SK-N-SH (cell line): ENCODE results near the gene HOXA4. TPM values are rescaled to one million over a fixed set of nuclear protein-coding genes. Genes with fewer than 3 reads are reported as not detected.

Source experiments
- CTCF ChIA-PET: fragments of 300-600, 350-600 bp; formaldehyde crosslinking; extraction: SDS; loops from one replicate; lab custom pipeline; 2021; lab: Yijun Ruan, JAX
- POLR2A ChIA-PET: fragments of 350-600 bp; sonication (Branson Sonifier 250); formaldehyde crosslinking; extraction: SDS; loops from one replicate; lab custom pipeline; 2020; ENCODE audit warnings: antibody characterized with exemption, inconsistent platforms; lab: Yijun Ruan, JAX
- DNase-seq: peaks from one replicate; pipeline ENCODE4 v3.0.0; 2012
- H2AFZ ChIP-seq: fragments of 200-600 bp; sonication (generic); 2 replicates; pipeline ENCODE4 v1.8.1; 2016; ENCODE audit warnings: antibody characterized with exemption, mild to moderate bottlenecking, low read depth
- H3F3A ChIP-seq: fragments of 200-600 bp; sonication (generic); replicated peaks from 2 replicates; pipeline ENCODE3; 2016; ENCODE audit warnings: antibody characterized with exemption, mild to moderate bottlenecking; ENCODE audit not compliant: insufficient read depth
- H3K27ac ChIP-seq, 2 experiments: fragments of 200-500 bp in 1 of 2; fragments of 200-600 bp in 1 of 2; sonication (Bioruptor generic) in 1 of 2; sonication (generic), shearing (Covaris generic) in 1 of 2; 2 replicates each; pipeline versions ENCODE4 v1.5.1 to v1.6.1; 2014 to 2016; ENCODE audit warnings: low read depth in 2 of 2, inconsistent platforms in 1 of 2, low read length in 1 of 2, mild to moderate bottlenecking in 1 of 2, mixed read lengths in 1 of 2
- H3K27me3 ChIP-seq: fragments of 200-600 bp; sonication (generic), shearing (Covaris generic); 2 replicates; pipeline ENCODE4 v1.6.1; 2016; ENCODE audit warnings: mixed run types; ENCODE audit not compliant: insufficient read depth
- H3K36me3 ChIP-seq, 2 experiments: fragments of 200-500 bp in 1 of 2; fragments of 200-600 bp in 1 of 2; sonication (Bioruptor generic) in 1 of 2; sonication (generic) in 1 of 2; replicated peaks in 1 of 2; 2 replicates each; pipeline versions ENCODE3 to v1.5.1; 2014 to 2016; ENCODE audit warnings: low read length in 1 of 2, mild to moderate bottlenecking in 1 of 2; ENCODE audit not compliant: insufficient read depth in 2 of 2, control insufficient read depth in 1 of 2
- H3K4me1 ChIP-seq, 2 experiments: fragments of 200-500 bp in 1 of 2; fragments of 200-600 bp in 1 of 2; sonication (Bioruptor generic) in 1 of 2; sonication (generic), shearing (Covaris generic) in 1 of 2; 2 replicates each; pipeline versions ENCODE4 v1.5.1 to v1.6.1; 2014 to 2016; ENCODE audit warnings: low read depth in 1 of 2, low read length in 1 of 2, mixed run types in 1 of 2; ENCODE audit not compliant: insufficient read depth in 2 of 2, control insufficient read depth in 1 of 2
- H3K4me2 ChIP-seq: fragments of 200-600 bp; sonication (generic), shearing (Covaris generic); 2 replicates; pipeline ENCODE4 v1.6.1; 2017; ENCODE audit warnings: mixed run types
- H3K4me3 ChIP-seq, 2 experiments: fragments of 200-500 bp in 1 of 2; fragments of 200-600 bp in 1 of 2; sonication (Bioruptor generic) in 1 of 2; sonication (generic), shearing (Covaris generic) in 1 of 2; 2 replicates each; pipeline versions ENCODE4 v1.5.1 to v1.8.1; 2014 to 2016; ENCODE audit warnings: low read depth in 2 of 2, inconsistent platforms in 1 of 2, low read length in 1 of 2, mild to moderate bottlenecking in 1 of 2, mixed read lengths in 1 of 2, moderate library complexity in 1 of 2
- H3K79me2 ChIP-seq: fragments of 200-600 bp; sonication (generic); 2 replicates; pipeline ENCODE4 v1.8.1; 2017; ENCODE audit warnings: mild to moderate bottlenecking; ENCODE audit not compliant: insufficient read depth
- H3K9ac ChIP-seq: fragments of 200-600 bp; sonication (generic); 2 replicates; pipeline ENCODE4 v1.6.1; 2017; ENCODE audit warnings: mixed run types
- H3K9me2 ChIP-seq: fragments of 200-600 bp; sonication (generic); 2 replicates; pipeline ENCODE4 v1.6.1; 2017; ENCODE audit warnings: mixed run types
- H3K9me3 ChIP-seq: fragments of 200-600 bp; sonication (generic); 2 replicates; pipeline ENCODE4 v1.6.1; 2017; ENCODE audit warnings: mixed run types, mild to moderate bottlenecking, moderate library complexity
- H4K20me1 ChIP-seq: fragments of 200-600 bp; sonication (generic); 2 replicates; pipeline ENCODE4 v1.6.1; 2017; ENCODE audit warnings: mild to moderate bottlenecking, mixed run types; ENCODE audit not compliant: insufficient read depth
- EZH2phosphoT487 ChIP-seq: fragments of 200-600 bp; sonication (generic); IDR thresholded peaks from 2 replicates; pipeline ENCODE4 v1.6.1; 2017; ENCODE audit warnings: low read depth, mixed run types, mild to moderate bottlenecking, antibody characterized with exemption, moderate library complexity, borderline replicate concordance
- MXI1 ChIP-seq: IDR thresholded peaks from 2 replicates; pipeline ENCODE4 v1.6.1; 2012; ENCODE audit warnings: mild to moderate bottlenecking, low read depth, low read length, improper control_type of control experiment
- RXRA ChIP-seq: IDR thresholded peaks from 2 replicates; pipeline ENCODE4 v1.4.0; 2012; ENCODE audit warnings: low read depth, mild to moderate bottlenecking, borderline replicate concordance
- SIN3A ChIP-seq: IDR thresholded peaks from 2 replicates; pipeline ENCODE4 v1.6.1; 2012; ENCODE audit warnings: low read depth, mild to moderate bottlenecking, low read length, moderate library complexity, borderline replicate concordance
- SMC3 ChIP-seq: IDR thresholded peaks from 2 replicates; pipeline ENCODE4 v1.6.1; 2012; ENCODE audit warnings: low read depth, low read length, improper control_type of control experiment
- USF2 ChIP-seq: fragments of 150-350 bp; IDR thresholded peaks from 2 replicates; pipeline ENCODE4 v1.6.1; 2017; ENCODE audit warnings: antibody characterized with exemption, low read length, low read depth, borderline replicate concordance
- WGBS: methylation state at CpG from one replicate; pipeline ENCODE4 v1.1.6; 2017; ENCODE audit warnings: low lambda C conversion rate; 5-methylcytosine and 5-hydroxymethylcytosine counted together
- polyA plus RNA-seq, 3 experiments: library from polyadenylated mRNA; depleted of rRNA; stranded (reverse); fragments of >200 nt; gene quantifications; 2 replicates each; pipeline ENCODE4 v1.2.3, GENCODE V29; 2012

The HOXA4 gene
- polyA plus RNA-seq, 1 of the 3 experiments (the other 2 are of a cell fraction), result not detected

GRCh38 chr7:27171325-27171636, 40.7 kb upstream of the HOXA4 start:
- Histone ChIP-seq H3K27ac (no peak overlapping the region), H3K4me2 (no peak overlapping the region), H3K79me2 (no peaks in the 10 kb centered on the region), H3K4me1 (peaks cover 0 to 2% of the 10 kb centered on the region in 2 experiments; a peak in 1 of 4 replicates), H3K9me3 (no peaks in the 10 kb centered on the region), H3F3A (peaks cover 9% of the 10 kb centered on the region), H3K9ac (no peak overlapping the region), H3K4me3 (no peak overlapping the region), H3K36me3 (no peaks in the 10 kb centered on the region), H3K9me2 (no peaks in the 10 kb centered on the region), H4K20me1 (peaks cover 13% of the 10 kb centered on the region), H3K27me3 (peaks cover 100% of the 10 kb centered on the region), H2AFZ (no peak overlapping the region)
- ChIA-PET POLR2A (no interaction called here), CTCF (interaction anchor here (0.7 to 12.3 kb wide), 9 partner anchors 3 to 802 kb away, joined by 3 to 205 read pairs (median 4); partner anchors contain the start of genes HOXA10, HOXA3, HOXA7 and HOXA9)
- no peak for DNase-seq
- TF ChIP-seq EZH2phosphoT487 (0 out of 2 replicates have a peak, but pooled peaks have one; percentile 26), SMC3 (no peak)
- 28% methylated on average over 8 of the region's 8 CpGs for WGBS

- TF ChIP-seq RXRA (no peak), USF2 (no peak), EZH2phosphoT487 (peak; percentile 77), SIN3A (no peak), MXI1 (no peak)
- H3K4me3 ChIP-seq, result no peak overlapping the region
- ChIA-PET CTCF (interaction anchor here (0.7 to 12.3 kb wide), 9 partner anchors 4 to 801 kb away, joined by 3 to 205 read pairs (median 6); partner anchors contain the start of genes HOXA10, HOXA3, HOXA7 and HOXA9), POLR2A (no interaction called here)
- H3F3A ChIP-seq, result peaks cover 9% of the 10 kb centered on the region
- peaks cover 13% of the 10 kb centered on the region for H4K20me1 ChIP-seq
- no peaks in the 10 kb centered on the region for H3K9me3 ChIP-seq
- WGBS, result 15% methylated on average over 11 of the region's 11 CpGs
- no peak overlapping the region for H3K9ac ChIP-seq
- no peak overlapping the region for H3K4me2 ChIP-seq
- no peaks in the 10 kb centered on the region for H3K79me2 ChIP-seq
- H3K4me1 ChIP-seq, result peaks cover 0 to 2% of the 10 kb centered on the region in 2 experiments; a peak in 1 of 4 replicates
- no peaks in the 10 kb centered on the region for H3K36me3 ChIP-seq
- no peak overlapping the region for H2AFZ ChIP-seq
- DNase-seq, result no peak
- H3K27ac ChIP-seq, result no peak overlapping the region
- H3K27me3 ChIP-seq, result peaks cover 100% of the 10 kb centered on the region
- H3K9me2 ChIP-seq, result no peaks in the 10 kb centered on the region
Measured at GRCh38 chr7:27170426-27171324, 40.1 kb upstream of the HOXA4 start.
